ENCODE results near the gene KIF9. TPM values are rescaled to one million over a fixed set of nuclear protein-coding genes. Genes with fewer than 3 reads are reported as not detected.
"Not testable (repeated sequence)": the region's sequence is repeated elsewhere in the genome, so short reads cannot be mapped to it uniquely, and the experiment has no call there.

The KIF9 gene
- total and polyA plus RNA-seq, 4 donors: 11.5 to 27.3 (median 25.4) TPM

DNA sequence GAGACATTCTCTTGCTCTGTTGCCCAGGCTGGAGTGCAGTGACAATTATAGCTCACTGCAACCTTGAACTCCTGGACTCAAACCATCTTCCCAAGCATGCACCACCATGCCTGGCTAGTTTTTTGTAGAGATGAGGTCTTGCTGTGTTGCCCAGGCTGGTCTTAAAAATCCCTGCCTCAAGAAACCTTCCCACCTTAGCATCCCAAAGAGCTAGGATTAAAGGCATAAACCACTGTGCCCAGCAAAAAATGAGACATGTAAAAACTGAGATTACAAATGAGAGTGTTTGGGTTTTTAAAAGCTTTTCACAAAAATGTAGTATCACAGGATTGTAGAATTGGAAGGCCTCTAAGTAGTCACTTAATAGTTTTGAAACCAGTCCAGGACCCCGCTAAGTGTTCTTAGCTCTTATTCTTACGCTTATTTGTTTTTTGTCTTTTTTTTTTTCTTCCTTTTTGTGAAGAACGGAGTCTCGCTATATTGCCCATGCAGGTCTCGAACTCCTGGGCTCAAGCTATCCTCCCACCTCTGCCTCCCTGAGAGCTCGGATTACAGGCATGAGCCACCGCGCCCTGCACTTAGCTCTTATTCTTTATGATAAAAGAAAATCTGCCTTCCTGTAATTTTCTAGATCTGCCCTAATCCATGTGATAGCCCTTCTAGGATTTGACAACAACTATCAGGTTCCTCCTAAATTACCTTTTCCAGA lies 31.6 kb upstream of the KIF9 start:
- Histone ChIP-seq H3K4me3 (ENCODE audit: low read depth, low read length) (no peak overlapping the region), H3K27ac (ENCODE audit: low read depth, low read length) (no peak overlapping the region), H3K36me3 (ENCODE audit: control insufficient read depth, insufficient read depth, low read length) (peaks cover 3% of the 10 kb centered on the region), H3K4me1 (ENCODE audit: control insufficient read depth, insufficient read depth, low read length) (no peaks in the 10 kb centered on the region), H3K27me3 (ENCODE audit: control insufficient read depth, insufficient read depth, low read length) (no peaks in the 10 kb centered on the region), H3K9me3 (ENCODE audit: control insufficient read depth, insufficient read depth, low read length) (no peaks in the 10 kb centered on the region)
- no CpG with 5 or more reads among the region's 8 CpGs for WGBS (ENCODE audit: insufficient coverage)
- no peak for DNase-seq (ENCODE audit: low read depth in 4 of 6, low spot score in 6 of 6)

- no peaks in the 10 kb centered on the region for H3K4me1 ChIP-seq (ENCODE audit: control insufficient read depth, insufficient read depth, low read length)
- no peak overlapping the region for H3K27ac ChIP-seq (ENCODE audit: low read depth, low read length)
- H3K4me3 ChIP-seq (ENCODE audit: low read depth, low read length): no peak overlapping the region
- H3K9me3 ChIP-seq (ENCODE audit: control insufficient read depth, insufficient read depth, low read length): no peaks in the 10 kb centered on the region
- DNase-seq (ENCODE audit: low read depth in 4 of 6, low spot score in 6 of 6): no peak
- peaks cover 4% of the 10 kb centered on the region for H3K36me3 ChIP-seq (ENCODE audit: control insufficient read depth, insufficient read depth, low read length)
- 100% methylated on average over 1 of the region's 1 CpG for WGBS (ENCODE audit: insufficient coverage)
- no peaks in the 10 kb centered on the region for H3K27me3 ChIP-seq (ENCODE audit: control insufficient read depth, insufficient read depth, low read length)
These were observed 30.9 kb upstream of the KIF9 start for GRCh38 chr3:47313341-47314055.

DNA sequence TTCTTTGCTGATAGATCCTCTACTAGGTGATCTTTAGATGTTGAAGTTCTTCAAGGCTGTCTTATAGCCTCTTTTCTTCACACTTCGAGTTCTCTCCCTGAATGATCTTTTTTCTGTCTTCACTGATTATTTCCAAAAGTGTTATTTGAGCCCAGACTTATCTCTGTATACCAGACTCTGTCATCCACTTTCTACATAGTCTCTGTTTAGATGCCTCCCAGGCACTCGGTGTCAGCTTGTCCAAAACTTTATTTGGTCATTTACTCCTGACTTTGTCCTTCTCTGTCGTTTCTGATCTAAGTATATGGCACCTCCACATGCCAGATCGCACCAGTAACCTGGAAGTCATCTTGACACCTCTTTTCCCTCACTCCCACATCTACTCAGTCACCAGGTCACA lies 27.8 kb upstream of the KIF9 start:
- H3K27ac ChIP-seq (ENCODE audit: low read depth, low read length): no peak overlapping the region
- H3K4me1 ChIP-seq (ENCODE audit: control insufficient read depth, insufficient read depth, low read length): no peaks in the 10 kb centered on the region
- H3K4me3 ChIP-seq (ENCODE audit: low read depth, low read length): no peak overlapping the region
- H3K27me3 ChIP-seq (ENCODE audit: control insufficient read depth, insufficient read depth, low read length): no peaks in the 10 kb centered on the region
- DNase-seq (ENCODE audit: low read depth in 4 of 6, low spot score in 6 of 6): no peak
- 95% methylated on average over 4 of the region's 4 CpGs for WGBS (ENCODE audit: insufficient coverage)
- no peaks in the 10 kb centered on the region for H3K9me3 ChIP-seq (ENCODE audit: control insufficient read depth, insufficient read depth, low read length)
- H3K36me3 ChIP-seq (ENCODE audit: control insufficient read depth, insufficient read depth, low read length): peaks cover 4% of the 10 kb centered on the region

- H3K4me1 ChIP-seq (ENCODE audit: control insufficient read depth, insufficient read depth, low read length); H3K27ac ChIP-seq (ENCODE audit: low read depth, low read length); H3K36me3 ChIP-seq (ENCODE audit: control insufficient read depth, insufficient read depth, low read length); DNase-seq (ENCODE audit: low read depth in 4 of 6, low spot score in 6 of 6); H3K4me3 ChIP-seq (ENCODE audit: low read depth, low read length); H3K9me3 ChIP-seq (ENCODE audit: control insufficient read depth, insufficient read depth, low read length); H3K27me3 ChIP-seq (ENCODE audit: control insufficient read depth, insufficient read depth, low read length): not testable (repeated sequence)
- 97% methylated on average over 19 of the region's 28 CpGs for WGBS (ENCODE audit: insufficient coverage)
These were observed 26.6 kb upstream of the KIF9 start for GRCh38 chr3:47309231-47309630.

- Histone ChIP-seq H3K27me3 (ENCODE audit: control insufficient read depth, insufficient read depth, low read length) (no peaks in the 10 kb centered on the region), H3K4me3 (ENCODE audit: low read depth, low read length) (no peak overlapping the region), H3K9me3 (ENCODE audit: control insufficient read depth, insufficient read depth, low read length) (no peaks in the 10 kb centered on the region), H3K27ac (ENCODE audit: low read depth, low read length) (no peak overlapping the region), H3K36me3 (ENCODE audit: control insufficient read depth, insufficient read depth, low read length) (peaks cover 10% of the 10 kb centered on the region), H3K4me1 (ENCODE audit: control insufficient read depth, insufficient read depth, low read length) (no peaks in the 10 kb centered on the region)
- no CpG with 5 or more reads among the region's 2 CpGs for WGBS (ENCODE audit: insufficient coverage)
- no peak for DNase-seq (ENCODE audit: low read depth in 4 of 6, low spot score in 6 of 6)
These were observed 23.4 kb upstream of the KIF9 start for GRCh38 chr3:47306022-47306421.

DNA sequence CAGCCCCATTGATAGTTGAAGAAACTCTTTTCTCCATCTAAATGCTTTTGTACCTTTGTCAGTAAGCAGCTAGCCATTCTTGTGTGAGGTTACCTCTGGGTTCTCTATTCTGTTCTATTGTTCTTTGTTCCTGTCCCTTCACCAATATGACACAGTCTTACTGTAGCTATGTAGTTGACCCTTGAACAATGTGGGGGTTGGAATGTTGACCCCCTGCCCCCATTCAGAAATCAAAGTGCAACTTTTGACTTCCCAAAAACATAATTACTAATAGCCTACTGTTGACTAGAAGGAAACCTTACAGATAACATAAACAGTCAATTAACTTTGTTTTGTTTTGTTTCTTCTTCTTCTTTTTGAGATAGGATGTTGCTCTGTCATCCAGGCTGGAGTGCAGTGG lies 18.9 kb upstream of the KIF9 start:
- Histone ChIP-seq H3K9me3 (ENCODE audit: control insufficient read depth, insufficient read depth, low read length) (no peaks in the 10 kb centered on the region), H3K36me3 (ENCODE audit: control insufficient read depth, insufficient read depth, low read length) (peaks cover 6% of the 10 kb centered on the region), H3K27me3 (ENCODE audit: control insufficient read depth, insufficient read depth, low read length) (no peaks in the 10 kb centered on the region), H3K4me3 (ENCODE audit: low read depth, low read length) (no peak overlapping the region), H3K4me1 (ENCODE audit: control insufficient read depth, insufficient read depth, low read length) (no peaks in the 10 kb centered on the region), H3K27ac (ENCODE audit: low read depth, low read length) (no peak overlapping the region)
- no peak for DNase-seq (ENCODE audit: low read depth in 4 of 6, low spot score in 6 of 6)

DNA sequence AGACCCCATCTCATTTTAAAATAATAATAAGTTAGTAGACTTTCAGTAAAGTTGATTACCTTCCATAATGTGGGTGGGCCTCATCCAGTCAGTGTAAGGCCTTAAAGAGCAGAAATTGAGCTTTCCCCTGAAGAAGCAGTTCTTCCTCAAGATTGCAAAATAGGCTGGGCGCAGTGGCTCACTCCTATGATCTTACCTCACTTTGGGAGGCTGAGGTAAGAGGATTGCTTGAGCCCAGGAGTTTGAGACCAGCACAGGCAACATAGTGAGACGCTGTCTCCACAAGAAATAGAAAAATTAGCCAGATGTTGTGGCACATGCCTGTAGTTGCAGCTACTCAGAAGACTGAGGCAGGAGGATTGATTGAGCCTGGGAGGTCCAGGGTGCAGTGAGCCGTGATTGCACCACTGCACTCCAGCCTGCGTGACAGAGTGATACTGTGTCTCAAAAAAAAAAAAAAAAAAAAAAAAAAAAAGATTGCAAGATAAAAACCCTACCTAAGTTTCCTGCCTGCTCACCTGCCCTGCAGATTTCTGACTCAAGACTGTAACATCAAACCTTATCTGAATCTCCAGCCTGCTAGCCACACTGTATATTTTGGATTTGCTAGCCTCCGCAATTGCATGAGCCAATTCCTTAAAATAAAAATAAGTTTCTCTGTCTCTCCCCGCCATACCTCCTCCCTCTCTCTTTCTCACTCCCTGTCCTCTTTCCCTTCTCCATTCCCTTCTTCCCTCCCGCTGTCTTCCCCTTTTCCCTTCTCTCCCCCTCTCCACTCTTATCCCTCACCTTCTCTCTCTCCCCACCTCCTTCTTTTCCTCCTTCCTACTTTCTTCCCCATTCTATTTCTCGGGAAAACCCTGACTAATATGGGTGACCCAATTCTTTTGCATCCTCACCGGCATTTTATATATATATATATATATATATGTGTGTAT lies 17.1 kb upstream of the KIF9 start:
- 85% methylated on average over 4 of the region's 9 CpGs for WGBS (ENCODE audit: insufficient coverage)
- peaks cover 6% of the 10 kb centered on the region for H3K36me3 ChIP-seq (ENCODE audit: control insufficient read depth, insufficient read depth, low read length)

DNA sequence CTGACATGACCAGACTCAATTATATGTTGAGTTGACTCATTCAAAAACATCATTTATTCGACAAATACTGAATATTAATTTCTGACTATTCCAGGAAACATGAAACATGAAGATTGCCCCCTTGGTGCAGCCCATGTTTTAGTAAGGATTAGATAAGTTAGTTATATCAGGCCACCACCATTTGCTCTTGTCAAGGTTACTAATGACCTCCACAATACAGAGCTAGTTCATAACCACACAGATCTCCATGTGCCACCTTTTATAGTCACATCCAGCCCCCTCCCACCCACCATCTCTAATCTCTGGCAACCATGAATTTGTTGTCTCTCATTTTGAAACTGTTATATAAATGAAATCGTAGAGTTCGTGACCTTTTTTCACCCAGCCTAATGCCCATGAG lies 15.8 kb upstream of the KIF9 start:
- no peaks in the 10 kb centered on the region for H3K27me3 ChIP-seq (ENCODE audit: control insufficient read depth, insufficient read depth, low read length)
- DNase-seq (ENCODE audit: low read depth in 4 of 6, low spot score in 6 of 6): no peak
- H3K36me3 ChIP-seq (ENCODE audit: control insufficient read depth, insufficient read depth, low read length): peaks cover 6% of the 10 kb centered on the region
- H3K4me1 ChIP-seq (ENCODE audit: control insufficient read depth, insufficient read depth, low read length): no peaks in the 10 kb centered on the region
- WGBS (ENCODE audit: insufficient coverage): no CpG with 5 or more reads among the region's 3 CpGs
- no peak overlapping the region for H3K27ac ChIP-seq (ENCODE audit: low read depth, low read length)
- H3K9me3 ChIP-seq (ENCODE audit: control insufficient read depth, insufficient read depth, low read length): no peaks in the 10 kb centered on the region
- no peak overlapping the region for H3K4me3 ChIP-seq (ENCODE audit: low read depth, low read length)

More for the DNA sequence above, 17.1 kb upstream of the KIF9 start:
- no peak overlapping the region for H3K4me3 ChIP-seq (ENCODE audit: low read depth, low read length)
- H3K9me3 ChIP-seq (ENCODE audit: control insufficient read depth, insufficient read depth, low read length): no peaks in the 10 kb centered on the region
- no peak for DNase-seq (ENCODE audit: low read depth in 4 of 6, low spot score in 6 of 6)
- no peaks in the 10 kb centered on the region for H3K27me3 ChIP-seq (ENCODE audit: control insufficient read depth, insufficient read depth, low read length)
- H3K4me1 ChIP-seq (ENCODE audit: control insufficient read depth, insufficient read depth, low read length): no peaks in the 10 kb centered on the region
- no peak overlapping the region for H3K27ac ChIP-seq (ENCODE audit: low read depth, low read length)

DNA sequence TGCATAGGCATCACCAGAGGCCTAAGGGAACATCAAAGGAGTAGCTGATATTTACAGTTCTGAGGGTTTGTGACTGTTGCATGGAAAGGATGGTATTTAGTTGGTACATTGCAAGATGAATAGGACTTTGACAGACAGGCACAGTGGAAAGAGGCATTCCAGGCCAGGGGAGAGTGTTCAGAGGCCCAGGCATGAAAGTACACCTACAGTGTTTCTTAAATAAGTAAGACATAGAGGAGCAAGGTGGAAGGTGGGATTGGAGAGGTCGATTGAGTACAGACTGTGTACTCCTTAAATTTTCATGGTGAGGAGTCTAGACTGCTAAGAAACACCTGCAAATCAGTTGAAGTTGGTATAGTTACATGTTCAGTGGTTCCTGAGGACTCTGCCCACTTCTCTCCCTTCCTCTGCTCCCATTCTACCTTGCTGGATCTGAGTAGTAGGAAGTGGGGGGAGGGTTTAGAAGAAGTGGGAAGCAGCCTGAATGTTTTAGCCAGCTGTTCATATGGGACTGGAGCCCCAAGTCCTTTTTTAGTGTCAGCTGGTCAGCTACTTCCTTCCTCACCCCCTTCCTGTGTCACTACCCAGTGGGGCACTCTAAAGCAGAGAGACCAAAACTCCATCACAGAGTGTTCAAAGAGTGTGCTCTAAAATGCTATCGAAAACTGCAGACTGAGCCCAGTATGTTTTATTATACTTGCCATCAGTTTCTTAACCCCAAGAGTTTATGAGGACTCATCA lies 14.1 kb upstream of the KIF9 start:
- 100% methylated on average over 1 of the region's 2 CpGs for WGBS (ENCODE audit: insufficient coverage)

More for the DNA sequence above, 14.1 kb upstream of the KIF9 start:
- H3K4me1 ChIP-seq (ENCODE audit: control insufficient read depth, insufficient read depth, low read length): no peaks in the 10 kb centered on the region
- peaks cover 1% of the 10 kb centered on the region for H3K36me3 ChIP-seq (ENCODE audit: control insufficient read depth, insufficient read depth, low read length)
- DNase-seq (ENCODE audit: low read depth in 4 of 6, low spot score in 6 of 6): no peak
- no peaks in the 10 kb centered on the region for H3K27me3 ChIP-seq (ENCODE audit: control insufficient read depth, insufficient read depth, low read length)
- no peak overlapping the region for H3K4me3 ChIP-seq (ENCODE audit: low read depth, low read length)
- H3K9me3 ChIP-seq (ENCODE audit: control insufficient read depth, insufficient read depth, low read length): no peaks in the 10 kb centered on the region
- H3K27ac ChIP-seq (ENCODE audit: low read depth, low read length): no peak overlapping the region
